ENCODE data around the gene AKT1S1.
A peak's percentile ranks its signal among the peaks of the same experiment; 100 is the strongest.

The AKT1S1 gene

GRCh38 chr19:49866933-49867782 lies 10.0 kb downstream of the AKT1S1 start, which contains the start of gene PNKP:
Gene PNKP, minus strand, starts transcription at chr19:49867576. Its CDS starts 372 bp downstream, at chr19:49867204.
- DNase-seq, result peak; percentile 85 to 86

DNA sequence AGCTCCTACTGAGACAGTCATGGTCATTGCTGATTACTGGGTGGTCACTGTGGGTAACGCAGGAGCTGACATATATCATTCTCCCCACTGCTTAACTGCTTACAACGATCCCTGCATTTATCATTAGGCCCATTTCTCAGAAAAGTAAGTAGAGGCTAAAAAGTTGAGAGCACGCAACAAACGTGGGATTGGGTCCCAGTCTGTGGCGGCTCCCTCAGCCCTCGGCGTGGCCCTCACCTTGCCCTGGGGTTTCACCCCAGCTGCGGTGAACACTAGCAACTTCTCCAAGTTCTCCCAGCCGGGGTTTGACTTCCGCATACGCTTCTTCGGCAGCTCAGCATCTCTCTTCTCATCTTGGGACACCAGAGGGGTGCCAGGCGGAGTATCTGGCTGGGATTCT lies 12.3 kb downstream of the AKT1S1 start:
- DNase-seq, result no peak

DNA sequence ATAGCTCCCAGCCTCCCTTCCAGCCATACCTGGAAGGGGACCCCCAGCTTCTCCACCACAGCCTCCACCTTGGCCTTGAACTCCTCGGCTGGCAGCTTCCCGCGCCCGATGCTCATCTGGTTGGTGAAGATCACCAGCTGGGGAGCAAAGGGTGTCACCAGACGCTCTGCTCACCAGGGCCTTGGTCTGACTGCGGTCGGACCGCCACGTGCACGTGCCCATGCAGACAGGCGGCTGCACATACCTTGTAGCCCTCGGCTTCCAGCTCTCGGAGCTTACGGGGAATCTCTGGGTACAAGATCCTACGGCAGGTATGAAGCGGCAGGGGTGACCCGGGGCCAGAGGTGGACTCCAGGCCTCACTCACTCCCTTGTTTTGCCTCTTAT lies 13.2 kb downstream of the AKT1S1 start:
- DNase-seq, result no peak

GRCh38 chr19:49863254-49863934 lies 13.8 kb downstream of the AKT1S1 start:
- DNase-seq, result no peak

GRCh38 chr19:49862391-49863253 lies 14.5 kb downstream of the AKT1S1 start:
- no peak for DNase-seq

- DNase-seq, result no peak
Observed at GRCh38 chr19:49861541-49862378, 15.4 kb downstream of the AKT1S1 start.

- no peak for DNase-seq
Observed at GRCh38 chr19:49861107-49861506, 16.0 kb downstream of the AKT1S1 start.

- no peak for DNase-seq
Observed at GRCh38 chr19:49860336-49861102, 16.6 kb downstream of the AKT1S1 start.

- no peak for DNase-seq
Observed at GRCh38 chr19:49859682-49860335, 17.3 kb downstream of the AKT1S1 start.

GRCh38 chr19:49858088-49858985 lies 18.8 kb downstream of the AKT1S1 start:
- DNase-seq, result no peak

GRCh38 chr19:49857838-49858087 lies 19.4 kb downstream of the AKT1S1 start:
- no peak for DNase-seq

DNA sequence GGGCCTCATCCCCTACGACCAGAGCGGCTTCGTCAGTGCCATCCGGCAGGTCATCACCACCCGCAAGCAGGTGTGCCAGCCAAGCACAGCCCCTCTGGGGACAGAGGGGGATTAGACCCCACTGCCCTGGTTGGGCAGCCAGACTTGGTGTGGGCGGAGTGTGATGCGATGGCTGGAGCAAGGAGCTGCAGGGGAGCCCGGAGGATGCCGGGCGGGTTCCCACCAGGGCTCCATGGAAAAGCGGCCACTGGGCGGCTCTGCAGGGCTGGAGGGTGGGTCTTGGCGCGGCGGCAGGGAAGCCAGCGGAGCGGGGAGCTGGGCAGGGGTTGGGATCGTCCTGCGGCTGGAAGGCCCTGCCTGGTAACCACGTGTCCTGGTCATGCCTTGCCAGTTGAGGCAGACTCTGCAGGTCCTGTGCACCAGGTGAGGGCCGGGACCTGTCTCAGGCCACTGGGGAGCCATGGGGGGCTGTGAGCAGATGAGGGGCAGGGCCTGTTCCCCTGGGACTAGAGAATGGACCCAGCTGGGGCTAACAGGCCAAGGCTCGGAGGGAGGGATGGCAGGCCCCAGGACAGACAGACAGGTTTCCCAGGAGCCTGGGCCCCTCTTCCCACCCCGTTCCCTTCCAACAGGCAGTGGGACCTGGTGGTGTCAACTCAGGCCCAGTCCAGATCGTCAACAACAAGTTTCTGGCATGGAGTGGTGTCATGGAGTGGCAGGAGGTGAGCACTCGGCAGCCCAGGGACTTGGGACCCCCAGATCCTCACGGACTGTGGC lies 19.9 kb downstream of the AKT1S1 start:
- no peak for DNase-seq

DNA sequence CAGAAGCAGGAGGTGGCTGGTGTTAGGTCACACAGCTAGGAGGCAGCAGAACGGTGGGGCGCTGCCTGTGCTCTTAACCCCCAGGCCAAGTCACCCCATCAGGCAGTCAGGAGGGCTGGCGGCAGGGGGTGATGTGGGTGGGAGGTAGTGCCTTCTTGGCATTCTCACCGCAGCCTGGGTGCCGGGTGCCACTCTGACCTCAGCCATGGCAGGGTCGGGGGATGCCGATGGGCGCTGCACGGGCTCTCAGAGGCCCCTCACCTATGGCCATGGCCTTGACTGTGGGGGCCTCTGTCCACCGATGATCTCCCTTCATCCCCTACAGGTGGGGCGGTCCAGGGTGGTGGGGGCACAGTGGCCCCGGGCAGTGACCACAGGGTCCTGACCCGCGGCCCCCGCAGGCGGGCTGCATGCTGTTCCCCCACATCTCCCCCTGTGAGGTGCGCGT lies 20.6 kb downstream of the AKT1S1 start:
- no peak for DNase-seq

DNA sequence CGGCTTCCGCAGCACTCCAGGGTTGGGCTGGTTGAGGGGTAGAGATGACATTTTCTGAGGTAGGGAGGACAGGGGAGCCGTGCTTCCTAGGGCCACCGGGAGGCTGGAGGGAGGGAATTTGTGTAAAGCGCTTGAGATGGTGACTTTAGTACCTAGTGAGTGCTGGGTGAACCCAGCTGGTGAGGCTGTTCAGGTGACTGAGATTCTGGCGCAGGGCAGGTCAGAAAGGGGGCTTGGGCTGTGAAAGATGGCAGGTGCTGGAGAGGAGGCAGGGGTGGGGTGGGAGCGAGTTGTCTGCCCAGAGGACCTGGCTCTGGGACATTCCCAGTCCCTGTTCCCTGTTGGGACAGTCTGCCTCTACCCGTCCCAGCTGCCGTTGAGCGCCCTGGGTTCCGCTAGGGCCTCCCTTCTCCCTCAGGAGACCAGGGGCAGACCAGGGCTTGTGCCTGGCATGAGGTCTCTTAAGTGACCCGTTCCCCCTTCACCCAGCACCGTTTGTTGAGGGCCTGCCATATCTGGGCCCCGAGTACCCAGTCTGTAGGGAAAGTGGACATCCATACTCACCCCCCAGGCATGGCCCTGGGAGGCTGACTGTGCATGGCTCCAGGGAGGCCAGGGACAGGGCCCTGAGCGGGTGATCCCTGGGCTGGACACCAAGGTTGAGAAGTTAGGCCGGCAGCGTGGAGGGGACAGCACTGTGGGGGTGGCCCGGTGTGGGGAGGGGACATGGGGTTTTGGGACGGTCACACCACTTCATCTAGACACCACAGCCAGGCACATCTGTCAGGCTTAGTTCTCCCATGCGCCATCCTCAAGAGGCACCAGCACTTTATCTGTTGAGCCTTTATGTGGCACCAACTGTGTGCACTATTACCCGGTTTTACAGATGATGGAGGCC lies 21.2 kb downstream of the AKT1S1 start:
- no peak for DNase-seq

- no peak for DNase-seq
Observed at GRCh38 chr19:49855277-49855675, 21.9 kb downstream of the AKT1S1 start.

GRCh38 chr19:49854378-49855263 lies 22.5 kb downstream of the AKT1S1 start:
- DNase-seq, result no peak

- no peak for DNase-seq
Observed at GRCh38 chr19:49853852-49854377, 23.2 kb downstream of the AKT1S1 start.
